Measurements from ENCODE around the gene ELN.
"Not testable (repeated sequence)": the region's sequence is repeated elsewhere in the genome, so short reads cannot be mapped to it uniquely, and the experiment has no call there.

ELN gene

GRCh38 chr7:74046581-74046980, 18.6 kb downstream of the ELN start:
- peaks cover 0 to 24% (median 3%) of the 10 kb centered on the region in 4 experiments for H3K4me1 ChIP-seq (ENCODE audit: control extremely low read depth in 1 of 4, control insufficient read depth in 4 of 4, insufficient read depth in 4 of 4, low read length in 3 of 4)
- H3K4me3 ChIP-seq (ENCODE audit: control insufficient read depth in 1 of 7, extremely low read depth in 1 of 7, insufficient read depth in 4 of 7, low read depth in 2 of 7, low read length in 6 of 7); DNase-seq; H3K27me3 ChIP-seq (replicated peaks in 2 of 5; ENCODE audit: control insufficient read depth in 4 of 5, insufficient read depth in 5 of 5, low read length in 4 of 5); H3K27ac ChIP-seq (ENCODE audit: insufficient read depth in 1 of 2, low read depth in 1 of 2, low read length in 2 of 2, poor library complexity in 1 of 2, severe bottlenecking in 2 of 2); POLR2A ChIA-PET; H3K9me3 ChIP-seq (ENCODE audit: control extremely low read depth in 1 of 5, control insufficient read depth in 4 of 5, insufficient read depth in 2 of 5, low read depth in 1 of 5, low read length in 4 of 5): not testable (repeated sequence)
- CTCF ChIA-PET = interaction anchor here (0.9 to 3.0 kb wide), 4 partner anchors 10 to 20 kb away, joined by 3 to 15 read pairs (median 9); no protein-coding TSS in a partner anchor
- WGBS (ENCODE audit: insufficient coverage) = 100% methylated on average over 7 of the region's 7 CpGs
- H3K36me3 ChIP-seq (ENCODE audit: control insufficient read depth in 4 of 4, insufficient read depth in 4 of 4, low read length in 3 of 4) = peaks cover 0 to 51% (median 2%) of the 10 kb centered on the region in 4 experiments

GRCh38 chr7:74047804-74048380, 19.9 kb downstream of the ELN start:
- POLR2A ChIA-PET = no interaction called here
- Histone ChIP-seq H3K27me3 (replicated peaks in 2 of 5; ENCODE audit: control insufficient read depth in 4 of 5, insufficient read depth in 5 of 5, low read length in 4 of 5) (no peaks in the 10 kb centered on the region), H3K36me3 (ENCODE audit: control insufficient read depth in 4 of 4, insufficient read depth in 4 of 4, low read length in 3 of 4) (peaks cover 0 to 56% (median 2%) of the 10 kb centered on the region in 4 experiments), H3K27ac (ENCODE audit: insufficient read depth in 1 of 2, low read depth in 1 of 2, low read length in 2 of 2, poor library complexity in 1 of 2, severe bottlenecking in 2 of 2) (no peak overlapping the region), H3K9me3 (ENCODE audit: control extremely low read depth in 1 of 5, control insufficient read depth in 4 of 5, insufficient read depth in 2 of 5, low read depth in 1 of 5, low read length in 4 of 5) (no peaks in the 10 kb centered on the region), H3K4me1 (ENCODE audit: control extremely low read depth in 1 of 4, control insufficient read depth in 4 of 4, insufficient read depth in 4 of 4, low read length in 3 of 4) (peaks cover 0 to 16% (median under 1%) of the 10 kb centered on the region in 4 experiments), H3K4me3 (ENCODE audit: control insufficient read depth in 1 of 7, extremely low read depth in 1 of 7, insufficient read depth in 4 of 7, low read depth in 2 of 7, low read length in 6 of 7) (no peak overlapping the region)
- DNase-seq = no peak
- WGBS (ENCODE audit: insufficient coverage) = 100% methylated on average over 4 of the region's 5 CpGs
- CTCF ChIA-PET = interaction anchor here (1.2 to 2.6 kb wide), 4 partner anchors 9 to 117 kb away, joined by 3 to 15 read pairs (median 6); no protein-coding TSS in a partner anchor

DNA sequence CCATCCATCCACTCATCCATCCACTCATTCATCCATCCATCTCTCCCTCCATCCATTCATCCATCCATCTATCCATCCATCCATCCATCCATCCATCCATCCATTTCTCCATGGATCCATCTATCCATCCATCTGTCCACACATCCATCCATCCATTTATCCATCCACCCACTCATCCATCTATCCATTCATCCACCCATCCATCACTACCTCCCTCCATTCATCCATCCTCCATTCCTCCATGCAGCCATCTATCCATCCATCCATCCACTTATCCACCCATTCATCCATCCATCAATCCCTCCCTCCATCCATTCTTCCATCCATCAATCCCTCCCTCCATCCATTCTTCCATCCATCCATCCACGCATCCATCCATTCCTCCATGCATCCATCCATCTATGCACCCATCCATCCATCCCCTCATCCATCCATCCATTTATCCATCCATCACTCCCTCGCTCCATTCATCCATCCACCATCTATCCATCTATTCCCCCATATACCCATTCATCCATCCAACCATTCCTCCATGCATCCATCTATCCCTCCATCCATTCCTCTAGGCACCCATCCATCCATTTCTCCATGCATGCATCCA, 21.1 kb downstream of the ELN start:
- no peak overlapping the region for H3K4me3 ChIP-seq (ENCODE audit: control insufficient read depth in 1 of 7, extremely low read depth in 1 of 7, insufficient read depth in 4 of 7, low read depth in 2 of 7, low read length in 6 of 7)
- ChIA-PET POLR2A (no interaction called here), CTCF (no interaction called here)
- H3K27me3 ChIP-seq (replicated peaks in 2 of 5; ENCODE audit: control insufficient read depth in 4 of 5, insufficient read depth in 5 of 5, low read length in 4 of 5) = no peaks in the 10 kb centered on the region
- H3K36me3 ChIP-seq (ENCODE audit: control insufficient read depth in 4 of 4, insufficient read depth in 4 of 4, low read length in 3 of 4) = peaks cover 0 to 56% (median 2%) of the 10 kb centered on the region in 4 experiments
- 100% methylated on average over 2 of the region's 2 CpGs for WGBS (ENCODE audit: insufficient coverage)
- H3K9me3 ChIP-seq (ENCODE audit: control extremely low read depth in 1 of 5, control insufficient read depth in 4 of 5, insufficient read depth in 2 of 5, low read depth in 1 of 5, low read length in 4 of 5) = no peaks in the 10 kb centered on the region
- no peak overlapping the region for H3K27ac ChIP-seq (ENCODE audit: insufficient read depth in 1 of 2, low read depth in 1 of 2, low read length in 2 of 2, poor library complexity in 1 of 2, severe bottlenecking in 2 of 2)
- peaks cover 0 to 6% (median 0%) of the 10 kb centered on the region in 4 experiments for H3K4me1 ChIP-seq (ENCODE audit: control extremely low read depth in 1 of 4, control insufficient read depth in 4 of 4, insufficient read depth in 4 of 4, low read length in 3 of 4)
- DNase-seq = no peak

DNA sequence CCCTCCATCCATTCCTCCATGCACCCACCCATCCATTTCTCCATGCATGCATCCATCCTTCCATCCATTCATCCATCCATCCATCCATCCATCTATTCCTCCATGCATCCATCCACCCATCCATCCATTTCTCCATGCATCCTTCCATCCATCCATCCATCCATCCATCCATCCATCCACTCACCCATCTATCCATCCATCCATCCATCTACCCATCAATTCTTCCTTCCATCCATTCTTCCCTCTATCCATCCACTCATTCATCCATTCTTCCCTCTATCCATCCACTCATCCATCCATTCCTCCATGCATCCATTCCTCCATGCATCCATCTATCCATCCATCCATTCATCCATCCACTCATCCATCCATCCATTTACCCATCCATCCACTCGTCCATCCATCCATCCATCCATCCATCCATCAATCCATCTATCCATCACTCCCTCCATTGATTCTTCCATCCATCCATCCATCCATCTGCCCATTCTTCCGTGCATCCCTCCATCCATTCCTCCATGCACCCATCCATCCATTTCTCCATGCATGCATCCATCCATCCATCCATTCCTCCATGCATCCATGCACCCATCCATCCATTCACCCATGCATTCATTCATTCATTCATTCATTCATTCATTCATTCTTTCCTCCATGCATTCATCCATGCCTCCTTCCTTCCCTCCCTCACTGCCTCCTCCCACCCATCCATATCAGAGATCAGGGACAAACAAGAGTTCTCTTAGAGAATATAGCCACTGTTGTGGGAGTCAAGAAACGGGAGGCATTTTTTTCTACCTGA, 22.2 kb downstream of the ELN start:
- ChIA-PET POLR2A (no interaction called here), CTCF (no interaction called here)
- Histone ChIP-seq H3K4me3 (ENCODE audit: control insufficient read depth in 1 of 7, extremely low read depth in 1 of 7, insufficient read depth in 4 of 7, low read depth in 2 of 7, low read length in 6 of 7) (no peak overlapping the region), H3K36me3 (ENCODE audit: control insufficient read depth in 4 of 4, insufficient read depth in 4 of 4, low read length in 3 of 4) (peaks cover 0 to 54% (median 2%) of the 10 kb centered on the region in 4 experiments), H3K9me3 (ENCODE audit: control extremely low read depth in 1 of 5, control insufficient read depth in 4 of 5, insufficient read depth in 2 of 5, low read depth in 1 of 5, low read length in 4 of 5) (no peaks in the 10 kb centered on the region), H3K4me1 (ENCODE audit: control extremely low read depth in 1 of 4, control insufficient read depth in 4 of 4, insufficient read depth in 4 of 4, low read length in 3 of 4) (no peaks in the 10 kb centered on the region), H3K27ac (ENCODE audit: insufficient read depth in 1 of 2, low read depth in 1 of 2, low read length in 2 of 2, poor library complexity in 1 of 2, severe bottlenecking in 2 of 2) (no peak overlapping the region), H3K27me3 (replicated peaks in 2 of 5; ENCODE audit: control insufficient read depth in 4 of 5, insufficient read depth in 5 of 5, low read length in 4 of 5) (no peaks in the 10 kb centered on the region)
- WGBS (ENCODE audit: insufficient coverage) = 100% methylated on average over 3 of the region's 3 CpGs
- DNase-seq = no peak

- H3K27me3 ChIP-seq (replicated peaks in 2 of 5; ENCODE audit: control insufficient read depth in 4 of 5, insufficient read depth in 5 of 5, low read length in 4 of 5) = no peaks in the 10 kb centered on the region
- H3K4me1 ChIP-seq (ENCODE audit: control extremely low read depth in 1 of 4, control insufficient read depth in 4 of 4, insufficient read depth in 4 of 4, low read length in 3 of 4) = no peaks in the 10 kb centered on the region
- peaks cover 0 to 51% (median 2%) of the 10 kb centered on the region in 4 experiments for H3K36me3 ChIP-seq (ENCODE audit: control insufficient read depth in 4 of 4, insufficient read depth in 4 of 4, low read length in 3 of 4)
- H3K9me3 ChIP-seq (ENCODE audit: control extremely low read depth in 1 of 5, control insufficient read depth in 4 of 5, insufficient read depth in 2 of 5, low read depth in 1 of 5, low read length in 4 of 5) = no peaks in the 10 kb centered on the region
- CTCF ChIA-PET = interaction anchor here (1.4 kb wide), 1 partner anchor 355 kb away, joined by 3 read pairs; no protein-coding TSS in a partner anchor
- 98% methylated on average over 8 of the region's 10 CpGs for WGBS (ENCODE audit: insufficient coverage)
- H3K4me3 ChIP-seq (ENCODE audit: control insufficient read depth in 1 of 7, extremely low read depth in 1 of 7, insufficient read depth in 4 of 7, low read depth in 2 of 7, low read length in 6 of 7) = no peak overlapping the region
- H3K27ac ChIP-seq (ENCODE audit: insufficient read depth in 1 of 2, low read depth in 1 of 2, low read length in 2 of 2, poor library complexity in 1 of 2, severe bottlenecking in 2 of 2) = no peak overlapping the region
- POLR2A ChIA-PET = no interaction called here
- DNase-seq = no peak
Measured at GRCh38 chr7:74051193-74051592, 23.2 kb downstream of the ELN start.

- no peaks in the 10 kb centered on the region for H3K27me3 ChIP-seq (replicated peaks in 2 of 5; ENCODE audit: control insufficient read depth in 4 of 5, insufficient read depth in 5 of 5, low read length in 4 of 5)
- H3K36me3 ChIP-seq (ENCODE audit: control insufficient read depth in 4 of 4, insufficient read depth in 4 of 4, low read length in 3 of 4) = peaks cover 0 to 48% (median 4%) of the 10 kb centered on the region in 4 experiments
- CTCF ChIA-PET = interaction anchor here (1.4 kb wide), 1 partner anchor 354 kb away, joined by 3 read pairs; no protein-coding TSS in a partner anchor
- H3K4me3 ChIP-seq (ENCODE audit: control insufficient read depth in 1 of 7, extremely low read depth in 1 of 7, insufficient read depth in 4 of 7, low read depth in 2 of 7, low read length in 6 of 7) = no peak overlapping the region
- no peaks in the 10 kb centered on the region for H3K9me3 ChIP-seq (ENCODE audit: control extremely low read depth in 1 of 5, control insufficient read depth in 4 of 5, insufficient read depth in 2 of 5, low read depth in 1 of 5, low read length in 4 of 5)
- H3K27ac ChIP-seq (ENCODE audit: insufficient read depth in 1 of 2, low read depth in 1 of 2, low read length in 2 of 2, poor library complexity in 1 of 2, severe bottlenecking in 2 of 2) = no peak overlapping the region
- POLR2A ChIA-PET = no interaction called here
- no peaks in the 10 kb centered on the region for H3K4me1 ChIP-seq (ENCODE audit: control extremely low read depth in 1 of 4, control insufficient read depth in 4 of 4, insufficient read depth in 4 of 4, low read length in 3 of 4)
- 93% methylated on average over 13 of the region's 16 CpGs for WGBS (ENCODE audit: insufficient coverage)
- no peak for DNase-seq
Measured at GRCh38 chr7:74051629-74052410, 23.8 kb downstream of the ELN start.
